Heart left ventricle (tissue), 16 donors: Measurements from ENCODE around the gene CARD10. TPM values are rescaled to one million over a fixed set of nuclear protein-coding genes. Genes with fewer than 3 reads are reported as not detected.

Experiments used
- ATAC-seq, 4 donors: fragments of 200-7000 bp; cut with Tn5 transposase; one replicate each; pipeline ENCODE4 v1.9.1; 2020 to 2022; ENCODE audit warnings: moderate library complexity in 4 of 4, mild to moderate bottlenecking in 3 of 4, moderate number of reproducible peaks in 1 of 4
- DNase-seq, 5 donors: peaks; one replicate each; pipeline ENCODE4 v3.0.0-alpha.2; 2020
- H3K27ac ChIP-seq, 12 donors: fragments of 200-600 bp; sonication (generic) in 4 of 12; one replicate each; pipeline versions ENCODE4 v1.5.0 to v1.8.0; 2016 to 2022; ENCODE audit warnings: mild to moderate bottlenecking in 2 of 12
- H3K27me3 ChIP-seq, 9 donors: fragments of 200-600 bp; sonication (generic) in 2 of 9; one replicate each; pipeline versions ENCODE4 v1.5.1 to v1.8.0; 2016 to 2022; ENCODE audit warnings: mild to moderate bottlenecking in 3 of 9
- H3K36me3 ChIP-seq, 9 donors: fragments of 200-600 bp; sonication (generic) in 2 of 9; one replicate each; pipeline versions ENCODE4 v1.5.0 to v1.8.0; 2018 to 2022; ENCODE audit warnings: mild to moderate bottlenecking in 2 of 9
- H3K4me1 ChIP-seq, 12 donors: fragments of 200-600 bp; sonication (generic) in 4 of 12; one replicate each; pipeline versions ENCODE4 v1.5.0 to v1.8.0; 2016 to 2022; ENCODE audit warnings: mild to moderate bottlenecking in 3 of 12
- H3K4me3 ChIP-seq, 12 donors: fragments of 200-600 bp; sonication (generic) in 4 of 12; one replicate each; pipeline versions ENCODE4 v1.5.0 to v1.8.0; 2017 to 2022; ENCODE audit warnings: mild to moderate bottlenecking in 9 of 12, moderate library complexity in 4 of 12
- H3K9me3 ChIP-seq, 12 donors: fragments of 200-600 bp; sonication (generic) in 4 of 12; one replicate each; pipeline versions ENCODE4 v1.5.0 to v1.8.0; 2016 to 2022; ENCODE audit warnings: mild to moderate bottlenecking in 1 of 12
- CTCF ChIP-seq, 12 donors: fragments of 200-600 bp; sonication (generic) in 4 of 12; IDR thresholded peaks; one replicate each; pipeline versions ENCODE4 v1.5.0 to v1.8.0; 2018 to 2022; ENCODE audit warnings: antibody characterized with exemption in 12 of 12, mild to moderate bottlenecking in 5 of 12
- POLR2A ChIP-seq, 2 donors: fragments of 450-650 bp; IDR thresholded peaks; one replicate each; pipeline ENCODE4 v1.6.1; 2017; ENCODE audit warnings: antibody characterized with exemption in 2 of 2, mild to moderate bottlenecking in 2 of 2, moderate library complexity in 2 of 2
- WGBS, 4 donors: extraction: QIAGEN DNeasy Blood & Tissue Kit in 2 of 4; methylation state at CpG; one replicate each; pipeline versions ENCODE4 v1.1.5 to v1.1.7; 2013 to 2018; 5-methylcytosine and 5-hydroxymethylcytosine counted together
- intact Hi-C, 10 donors: fragments of 100-400 bp; cut with DNase I; formaldehyde crosslinking; loops; one replicate each; pipeline versions ENCODE4 v1.11.1 to v1.14.2; 2022
- polyA plus RNA-seq, 2 donors: library from polyadenylated mRNA; stranded (reverse); fragments of 200-250 nt; gene quantifications; one replicate each; pipeline ENCODE4 v1.2.3, GENCODE V29; 2013
- total RNA-seq, 9 donors: library from RNA; depleted of rRNA in 2 of 9; stranded (reverse); fragments of >200 nt in 2 of 9; fragmentation: NEBNext Ultra II Directional in 3 of 9; extraction: Animal tissue kit (Norgen Biotek cat#: 25700) in 3 of 9; gene quantifications; one replicate each; pipeline versions ENCODE4 v1.1.0 to v1.2.4, GENCODE V29; 2016 to 2023
- donor health status: ischemic (EF 13 %, LVEDD 7.1; RV severe dilation, severe dysfunction).
- donor health status: healthy with polysubstance abuse.
- donor health status: DM: no; HTN: yes; CAD: no.
- donor health status: DM: no; HTN: no; CAD: no.
- donor health status: ischemic (EF 25% LVEDD 6.9; RV normal size, moderate dysfunction).
- donor health status: ischemic (EF 25% LVEDD 5.7; RV mildly dilated, moderate dysfunction).
- donor health status: healthy.
- donor health status: DM: yes; HTN: yes; CAD: no.
- donor health status: ischemic (EF 35%, LVEDD 5.7; RV mildly dilated, moderate dysfunction).
- donor health status: nonischemic (EF 11% LVEDD 7.7; RV severe dilation, severe dysfunction).
- donor health status: DM: yes; HTN: yes; CAD: no.
- donor health status: PGD.
- donor health status: ischemic (EF 29% LVEDD 5.4; RV normal size, mild dysfunction).
- donor health status: nonischemic (EF 23%, LVEDD 6.1; RV moderate dilation, normal function).

Gene CARD10
- total and polyA plus RNA-seq, 11 donors, result 5.2 to 13.9 (median 8.1) TPM

GRCh38 chr22:37568012-37568411 is 48.8 kb upstream of the CARD10 start:
- H3K36me3 ChIP-seq, result peaks cover 0 to 38% (median 27%) of the 10 kb centered on the region in 9 donors
- no peak overlapping the region for H3K27ac ChIP-seq
- TF ChIP-seq CTCF (IDR thresholded peaks at IDR 0.05) (no peak), POLR2A (IDR thresholded peaks at IDR 0.05) (no peak)
- H3K27me3 ChIP-seq, result no peaks in the 10 kb centered on the region
- H3K9me3 ChIP-seq, result no peaks in the 10 kb centered on the region
- WGBS, 4 donors, result 84 to 86% (median 85%) methylated on average over 13 to 15 of the region's 15 CpGs
- peaks cover 9 to 76% (median 53%) of the 10 kb centered on the region in 12 donors for H3K4me1 ChIP-seq
- DNase-seq (no peak), ATAC-seq (no peak)
- H3K4me3 ChIP-seq, result no peak overlapping the region
- intact Hi-C loops, result loop anchor here in 2 of 10 donors (2.0 to 5.0 kb wide), 3 partner anchors 27 to 251 kb away; no protein-coding TSS in a partner anchor

GRCh38 chr22:37566903-37567798 is 47.9 kb upstream of the CARD10 start:
- no peak overlapping the region for H3K4me3 ChIP-seq
- 35 to 49% (median 37%) methylated on average over 10 to 16 of the region's 16 CpGs for WGBS, 4 donors
- peaks cover 0 to 38% (median 27%) of the 10 kb centered on the region in 9 donors for H3K36me3 ChIP-seq
- peaks cover 0 to 6% (median 0%) of the 10 kb centered on the region in 9 donors for H3K27me3 ChIP-seq
- peak; percentile 32 to 67 (median 50) for ATAC-seq
- peak overlapping the region in 10 of 12 donors; percentile 43 to 100 (median 64) for H3K27ac ChIP-seq
- intact Hi-C loops, result loop anchor here in 7 of 10 donors (1.0 to 5.0 kb wide), 6 partner anchors 22 to 250 kb away; no protein-coding TSS in a partner anchor
- peaks cover 12 to 85% (median 62%) of the 10 kb centered on the region in 12 donors for H3K4me1 ChIP-seq
- peak; percentile 75 to 91 (median 79) for DNase-seq
- TF ChIP-seq CTCF (IDR thresholded peaks at IDR 0.05) (peak; percentile 89 to 97 (median 92)), POLR2A (IDR thresholded peaks at IDR 0.05) (no peak)
- H3K9me3 ChIP-seq, result no peaks in the 10 kb centered on the region

GRCh38 chr22:37566329-37566837 is 47.2 kb upstream of the CARD10 start:
- peaks cover 0 to 38% (median 27%) of the 10 kb centered on the region in 9 donors for H3K36me3 ChIP-seq
- no peaks in the 10 kb centered on the region for H3K9me3 ChIP-seq
- H3K4me1 ChIP-seq, result peaks cover 14 to 89% (median 67%) of the 10 kb centered on the region in 12 donors
- H3K4me3 ChIP-seq, result peak overlapping the region in 2 of 12 donors; percentile 7 to 13
- no peak for TF ChIP-seq POLR2A (IDR thresholded peaks at IDR 0.05)
- no peak for TF ChIP-seq CTCF (IDR thresholded peaks at IDR 0.05)
- intact Hi-C loops, result loop anchor here in 6 of 10 donors (2.0 to 5.0 kb wide), 4 partner anchors 22 to 250 kb away; no protein-coding TSS in a partner anchor
- H3K27me3 ChIP-seq, result peaks cover 0 to 12% (median 0%) of the 10 kb centered on the region in 9 donors
- DNase-seq (peak in 1 of 5 donors; percentile 33), ATAC-seq (no peak)
- 47 to 63% (median 56%) methylated on average over 20 to 28 of the region's 28 CpGs for WGBS, 4 donors
- peak overlapping the region in 11 of 12 donors; percentile 32 to 100 (median 60) for H3K27ac ChIP-seq
